OCI-M2 (cell line): ENCODE measurements around the gene SORL1.
"Not testable (repeated sequence)": the region's sequence is repeated elsewhere in the genome, so short reads cannot be mapped to it uniquely, and the experiment has no call there.

ENCODE experiments used
- DNase-seq: peaks from one replicate; lab custom pipeline; 2025; ENCODE audit not compliant: unreplicated experiment; lab: John Stamatoyannopoulos, UW

Gene SORL1

GRCh38 chr11:121559606-121560200, 107.6 kb downstream of the SORL1 start:
- DNase-seq: no peak

GRCh38 chr11:121560236-121560635, 108.1 kb downstream of the SORL1 start:
- DNase-seq: no peak

- no peak for DNase-seq
Measured at GRCh38 chr11:121561240-121561639, 109.1 kb downstream of the SORL1 start.

- no peak for DNase-seq
Measured at GRCh38 chr11:121561716-121562115, 109.6 kb downstream of the SORL1 start.

- no peak for DNase-seq
Measured at GRCh38 chr11:121563003-121563402, 110.9 kb downstream of the SORL1 start.

GRCh38 chr11:121563900-121564822, 112.0 kb downstream of the SORL1 start:
- DNase-seq: no peak

GRCh38 chr11:121564948-121565684, 113.0 kb downstream of the SORL1 start:
- DNase-seq: no peak

- no peak for DNase-seq
Measured at GRCh38 chr11:121566279-121567168, 114.4 kb downstream of the SORL1 start.

GRCh38 chr11:121567995-121568394, 115.9 kb downstream of the SORL1 start:
- no peak for DNase-seq

GRCh38 chr11:121569332-121570299, 117.5 kb downstream of the SORL1 start:
- DNase-seq: not testable (repeated sequence)

GRCh38 chr11:121570453-121570852, 118.3 kb downstream of the SORL1 start:
- no peak for DNase-seq

- no peak for DNase-seq
Measured at GRCh38 chr11:121571506-121571905, 119.4 kb downstream of the SORL1 start.

- DNase-seq: no peak
Measured at GRCh38 chr11:121572571-121573059, 120.5 kb downstream of the SORL1 start.

- no peak for DNase-seq
Measured at GRCh38 chr11:121574801-121575200, 122.7 kb downstream of the SORL1 start.

GRCh38 chr11:121575250-121575962, 123.3 kb downstream of the SORL1 start:
- no peak for DNase-seq

- DNase-seq: no peak
Measured at GRCh38 chr11:121575963-121576290, 123.8 kb downstream of the SORL1 start.

GRCh38 chr11:121576531-121576930, 124.4 kb downstream of the SORL1 start:
- DNase-seq: no peak

GRCh38 chr11:121577106-121577848, 125.2 kb downstream of the SORL1 start:
- no peak for DNase-seq
